ENCODE data around the gene KLHL8.

- TF ChIP-seq CTCF (IDR thresholded peaks at IDR 0.05; ENCODE audit: poor library complexity, severe bottlenecking) = no peak
- TF ChIP-seq MXI1 (conservative IDR thresholded peaks at IDR 0.05; ENCODE audit: poor library complexity, severe bottlenecking) = no peak
- no peak for TF ChIP-seq EZH2 (IDR thresholded peaks at IDR 0.05; ENCODE audit: borderline replicate concordance, insufficient read depth, low read length, poor library complexity, severe bottlenecking)
- no peak for TF ChIP-seq RAD21 (conservative IDR thresholded peaks at IDR 0.05)
- no peak for TF ChIP-seq POLR2AphosphoS5 (IDR thresholded peaks at IDR 0.05)
Observed at GRCh38 chr4:87260477-87260876, 40.1 kb upstream of the KLHL8 start.

Data from neural cell (in vitro differentiated cells).